Measurements from ENCODE around the gene SCIMP.

Gene SCIMP

GRCh38 chr17:5210091-5210490 lies 24.6 kb downstream of the SCIMP start:
- H3K27ac ChIP-seq (ENCODE audit: low read depth, low read length), result no peak overlapping the region
- no peaks in the 10 kb centered on the region for H3K9me3 ChIP-seq (ENCODE audit: control insufficient read depth, insufficient read depth, low read depth, low read length)
- no peaks in the 10 kb centered on the region for H3K27me3 ChIP-seq (ENCODE audit: control insufficient read depth, insufficient read depth, low read length)

GRCh38 chr17:5209396-5209795 lies 25.3 kb downstream of the SCIMP start:
- H3K27me3 ChIP-seq (ENCODE audit: control insufficient read depth, insufficient read depth, low read length), result no peaks in the 10 kb centered on the region
- H3K27ac ChIP-seq (ENCODE audit: low read depth, low read length), result no peak overlapping the region
- no peak overlapping the region for H3K9ac ChIP-seq (ENCODE audit: low read length)
- no peaks in the 10 kb centered on the region for H3K4me1 ChIP-seq (ENCODE audit: control insufficient read depth, insufficient read depth, low read length)
- no peaks in the 10 kb centered on the region for H3K36me3 ChIP-seq (ENCODE audit: control insufficient read depth, insufficient read depth, low read length)
- no peak overlapping the region for H3K4me3 ChIP-seq (ENCODE audit: low read depth, low read length)
- H3K9me3 ChIP-seq (ENCODE audit: control insufficient read depth, insufficient read depth, low read depth, low read length), result no peaks in the 10 kb centered on the region

More at GRCh38 chr17:5210091-5210490, 24.6 kb downstream of the SCIMP start:
- no peak overlapping the region for H3K4me3 ChIP-seq (ENCODE audit: low read depth, low read length)
- H3K9ac ChIP-seq (ENCODE audit: low read length), result no peak overlapping the region
- H3K4me1 ChIP-seq (ENCODE audit: control insufficient read depth, insufficient read depth, low read length), result no peaks in the 10 kb centered on the region
- H3K36me3 ChIP-seq (ENCODE audit: control insufficient read depth, insufficient read depth, low read length), result no peaks in the 10 kb centered on the region

GRCh38 chr17:5203908-5204294 lies 30.8 kb downstream of the SCIMP start:
- Histone ChIP-seq H3K36me3 (ENCODE audit: control insufficient read depth, insufficient read depth, low read length) (no peaks in the 10 kb centered on the region), H3K27me3 (ENCODE audit: control insufficient read depth, insufficient read depth, low read length) (no peaks in the 10 kb centered on the region), H3K9me3 (ENCODE audit: control insufficient read depth, insufficient read depth, low read depth, low read length) (no peaks in the 10 kb centered on the region), H3K9ac (ENCODE audit: low read length) (no peak overlapping the region), H3K4me1 (ENCODE audit: control insufficient read depth, insufficient read depth, low read length) (no peaks in the 10 kb centered on the region), H3K27ac (ENCODE audit: low read depth, low read length) (no peak overlapping the region), H3K4me3 (ENCODE audit: low read depth, low read length) (no peak overlapping the region)

- Histone ChIP-seq H3K36me3 (ENCODE audit: control insufficient read depth, insufficient read depth, low read length) (no peaks in the 10 kb centered on the region), H3K9me3 (ENCODE audit: control insufficient read depth, insufficient read depth, low read depth, low read length) (no peaks in the 10 kb centered on the region), H3K27ac (ENCODE audit: low read depth, low read length) (no peak overlapping the region), H3K4me1 (ENCODE audit: control insufficient read depth, insufficient read depth, low read length) (no peaks in the 10 kb centered on the region), H3K27me3 (ENCODE audit: control insufficient read depth, insufficient read depth, low read length) (no peaks in the 10 kb centered on the region), H3K9ac (ENCODE audit: low read length) (no peak overlapping the region), H3K4me3 (ENCODE audit: low read depth, low read length) (no peak overlapping the region)
These were observed 31.3 kb downstream of the SCIMP start for GRCh38 chr17:5203178-5203907.

- Histone ChIP-seq H3K27me3 (ENCODE audit: control insufficient read depth, insufficient read depth, low read length) (no peaks in the 10 kb centered on the region), H3K4me3 (ENCODE audit: low read depth, low read length) (no peak overlapping the region), H3K9ac (ENCODE audit: low read length) (no peak overlapping the region), H3K9me3 (ENCODE audit: control insufficient read depth, insufficient read depth, low read depth, low read length) (no peaks in the 10 kb centered on the region), H3K27ac (ENCODE audit: low read depth, low read length) (no peak overlapping the region), H3K4me1 (ENCODE audit: control insufficient read depth, insufficient read depth, low read length) (no peaks in the 10 kb centered on the region), H3K36me3 (ENCODE audit: control insufficient read depth, insufficient read depth, low read length) (no peaks in the 10 kb centered on the region)
These were observed 33.6 kb downstream of the SCIMP start for GRCh38 chr17:5201011-5201410.

- H3K4me3 ChIP-seq (ENCODE audit: low read depth, low read length), result no peak overlapping the region
- H3K36me3 ChIP-seq (ENCODE audit: control insufficient read depth, insufficient read depth, low read length), result no peaks in the 10 kb centered on the region
- no peaks in the 10 kb centered on the region for H3K9me3 ChIP-seq (ENCODE audit: control insufficient read depth, insufficient read depth, low read depth, low read length)
- H3K27me3 ChIP-seq (ENCODE audit: control insufficient read depth, insufficient read depth, low read length), result no peaks in the 10 kb centered on the region
- no peak overlapping the region for H3K27ac ChIP-seq (ENCODE audit: low read depth, low read length)
- H3K9ac ChIP-seq (ENCODE audit: low read length), result no peak overlapping the region
- no peaks in the 10 kb centered on the region for H3K4me1 ChIP-seq (ENCODE audit: control insufficient read depth, insufficient read depth, low read length)
These were observed 34.3 kb downstream of the SCIMP start for GRCh38 chr17:5200360-5200759.

- H3K27ac ChIP-seq (ENCODE audit: low read depth, low read length), result no peak overlapping the region
- no peak overlapping the region for H3K9ac ChIP-seq (ENCODE audit: low read length)
- H3K27me3 ChIP-seq (ENCODE audit: control insufficient read depth, insufficient read depth, low read length), result no peaks in the 10 kb centered on the region
- no peaks in the 10 kb centered on the region for H3K4me1 ChIP-seq (ENCODE audit: control insufficient read depth, insufficient read depth, low read length)
- no peak overlapping the region for H3K4me3 ChIP-seq (ENCODE audit: low read depth, low read length)
- no peaks in the 10 kb centered on the region for H3K9me3 ChIP-seq (ENCODE audit: control insufficient read depth, insufficient read depth, low read depth, low read length)
- no peaks in the 10 kb centered on the region for H3K36me3 ChIP-seq (ENCODE audit: control insufficient read depth, insufficient read depth, low read length)
These were observed 36.2 kb downstream of the SCIMP start for GRCh38 chr17:5198472-5198871.

- Histone ChIP-seq H3K27me3 (ENCODE audit: control insufficient read depth, insufficient read depth, low read length) (no peaks in the 10 kb centered on the region), H3K9me3 (ENCODE audit: control insufficient read depth, insufficient read depth, low read depth, low read length) (peaks cover 15% of the 10 kb centered on the region), H3K4me3 (ENCODE audit: low read depth, low read length) (no peak overlapping the region), H3K36me3 (ENCODE audit: control insufficient read depth, insufficient read depth, low read length) (peaks cover 12% of the 10 kb centered on the region), H3K27ac (ENCODE audit: low read depth, low read length) (no peak overlapping the region), H3K9ac (ENCODE audit: low read length) (no peak overlapping the region), H3K4me1 (ENCODE audit: control insufficient read depth, insufficient read depth, low read length) (no peaks in the 10 kb centered on the region)
These were observed 40.3 kb downstream of the SCIMP start for GRCh38 chr17:5194346-5194745.

GRCh38 chr17:5191541-5192417 lies 42.9 kb downstream of the SCIMP start, which contains the start of gene ZNF594:
Gene ZNF594 (minus strand): TSS chr17:5191868. CDS start chr17:5184256, 7,612 bp downstream.
- peak within 1 kb of the TSS; percentile 85 for H3K4me3 ChIP-seq (ENCODE audit: low read depth, low read length)
- H3K27ac ChIP-seq (ENCODE audit: low read depth, low read length), result peak within 1 kb of the TSS; percentile 84
- peaks cover 25% of the 10 kb centered on the region for H3K36me3 ChIP-seq (ENCODE audit: control insufficient read depth, insufficient read depth, low read length)
- H3K27me3 ChIP-seq (ENCODE audit: control insufficient read depth, insufficient read depth, low read length), result no peaks in the 10 kb centered on the region
- no peaks in the 10 kb centered on the region for H3K4me1 ChIP-seq (ENCODE audit: control insufficient read depth, insufficient read depth, low read length)
- peak within 1 kb of the TSS; percentile 91 for H3K9ac ChIP-seq (ENCODE audit: low read length)
- H3K9me3 ChIP-seq (ENCODE audit: control insufficient read depth, insufficient read depth, low read depth, low read length), result peaks cover 34% of the 10 kb centered on the region

GRCh38 chr17:5184288-5184687 lies 50.4 kb downstream of the SCIMP start:
- H3K27ac ChIP-seq (ENCODE audit: low read depth, low read length), result no peak overlapping the region
- no peak overlapping the region for H3K9ac ChIP-seq (ENCODE audit: low read length)
- H3K27me3 ChIP-seq (ENCODE audit: control insufficient read depth, insufficient read depth, low read length), result no peaks in the 10 kb centered on the region
- H3K4me1 ChIP-seq (ENCODE audit: control insufficient read depth, insufficient read depth, low read length), result no peaks in the 10 kb centered on the region
- H3K36me3 ChIP-seq (ENCODE audit: control insufficient read depth, insufficient read depth, low read length), result peaks cover 44% of the 10 kb centered on the region
- peaks cover 92% of the 10 kb centered on the region for H3K9me3 ChIP-seq (ENCODE audit: control insufficient read depth, insufficient read depth, low read depth, low read length)
- no peak overlapping the region; the same call in 1 of the 2 replicates for H3K4me3 ChIP-seq (ENCODE audit: low read depth, low read length)

- no peak overlapping the region for H3K4me3 ChIP-seq (ENCODE audit: low read depth, low read length)
- no peak overlapping the region for H3K9ac ChIP-seq (ENCODE audit: low read length)
- H3K36me3 ChIP-seq (ENCODE audit: control insufficient read depth, insufficient read depth, low read length), result peaks cover 50% of the 10 kb centered on the region
- no peaks in the 10 kb centered on the region for H3K27me3 ChIP-seq (ENCODE audit: control insufficient read depth, insufficient read depth, low read length)
- H3K4me1 ChIP-seq (ENCODE audit: control insufficient read depth, insufficient read depth, low read length), result no peaks in the 10 kb centered on the region
- H3K9me3 ChIP-seq (ENCODE audit: control insufficient read depth, insufficient read depth, low read depth, low read length), result peaks cover 98% of the 10 kb centered on the region
- H3K27ac ChIP-seq (ENCODE audit: low read depth, low read length), result no peak overlapping the region
These were observed 51.3 kb downstream of the SCIMP start for GRCh38 chr17:5183410-5183793.
